ENCODE measurements around the gene VPS54. TPM values are rescaled to one million over a fixed set of nuclear protein-coding genes. Genes with fewer than 3 reads are reported as not detected.

The VPS54 gene
- total RNA-seq, 1 donor from 2014 or later = 17.5 TPM

- Histone ChIP-seq H3K4me3 (ENCODE audit: insufficient read depth, low read depth, low read length) (no peak overlapping the region), H3K4me2 (ENCODE audit: low read length) (no peak overlapping the region), H3K9me3 (ENCODE audit: insufficient read depth, low read depth, low read length) (peaks cover 3% of the 10 kb centered on the region), H2AFZ (ENCODE audit: low read depth, low read length) (no peak overlapping the region), H3K79me2 (ENCODE audit: insufficient read depth, low read length) (peaks cover 32% of the 10 kb centered on the region), H3K4me1 (ENCODE audit: insufficient read depth, low read length) (peaks cover 4% of the 10 kb centered on the region), H3K36me3 (ENCODE audit: insufficient read depth, low read length) (peaks cover 16% of the 10 kb centered on the region), H3K27me3 (ENCODE audit: insufficient read depth, low read length) (no peaks in the 10 kb centered on the region), H3K27ac (ENCODE audit: low read depth, low read length) (no peak overlapping the region), H3K9ac (ENCODE audit: low read length) (no peak overlapping the region), H4K20me1 (ENCODE audit: insufficient read depth, low read length) (peaks cover 24% of the 10 kb centered on the region)
- Mint-ChIP-seq H3K36me3 (ENCODE audit: low read depth, unreplicated experiment) (peaks cover 40% of the 10 kb centered on the region), H3K4me3 (ENCODE audit: unreplicated experiment) (no peak overlapping the region), H3K9me3 (ENCODE audit: unreplicated experiment) (no peaks in the 10 kb centered on the region), H3K4me1 (ENCODE audit: low read depth, unreplicated experiment) (peaks cover 37% of the 10 kb centered on the region), H3K27me3 (ENCODE audit: low read depth, unreplicated experiment) (no peaks in the 10 kb centered on the region), H3K27ac (ENCODE audit: unreplicated experiment) (no peak overlapping the region)
- no peak for TF ChIP-seq CTCF (IDR thresholded peaks at IDR 0.05; ENCODE audit: insufficient read depth, low read depth, low read length)
- no peak for TF ChIP-seq EZH2 (IDR thresholded peaks at IDR 0.05; ENCODE audit: insufficient read depth, low read length)
- no peak for FAIRE-seq
- peak; percentile 37 for DNase-seq (ENCODE audit: low read depth)
Measured at GRCh38 chr2:63875131-63875527, 144.1 kb downstream of the VPS54 start.

GRCh38 chr2:63874204-63875130 lies 144.8 kb downstream of the VPS54 start:
- Histone ChIP-seq H3K27ac (ENCODE audit: low read depth, low read length) (no peak overlapping the region), H3K4me1 (ENCODE audit: insufficient read depth, low read length) (peaks cover 4% of the 10 kb centered on the region), H3K79me2 (ENCODE audit: insufficient read depth, low read length) (peaks cover 33% of the 10 kb centered on the region), H3K4me3 (ENCODE audit: insufficient read depth, low read depth, low read length) (no peak overlapping the region), H3K4me2 (ENCODE audit: low read length) (no peak overlapping the region), H3K9ac (ENCODE audit: low read length) (no peak overlapping the region), H4K20me1 (ENCODE audit: insufficient read depth, low read length) (peaks cover 24% of the 10 kb centered on the region), H3K27me3 (ENCODE audit: insufficient read depth, low read length) (no peaks in the 10 kb centered on the region), H3K9me3 (ENCODE audit: insufficient read depth, low read depth, low read length) (peaks cover 3% of the 10 kb centered on the region), H2AFZ (ENCODE audit: low read depth, low read length) (no peak overlapping the region), H3K36me3 (ENCODE audit: insufficient read depth, low read length) (peaks cover 16% of the 10 kb centered on the region)
- peaks cover 37% of the 10 kb centered on the region for H3K4me1 Mint-ChIP-seq (ENCODE audit: low read depth, unreplicated experiment)
- DNase-seq (ENCODE audit: low read depth) (no peak), FAIRE-seq (no peak)
- H3K27ac Mint-ChIP-seq (ENCODE audit: unreplicated experiment) = no peak overlapping the region
- peaks cover 40% of the 10 kb centered on the region for H3K36me3 Mint-ChIP-seq (ENCODE audit: low read depth, unreplicated experiment)
- no peak overlapping the region for H3K4me3 Mint-ChIP-seq (ENCODE audit: unreplicated experiment)
- no peaks in the 10 kb centered on the region for H3K9me3 Mint-ChIP-seq (ENCODE audit: unreplicated experiment)
- TF ChIP-seq EZH2 (IDR thresholded peaks at IDR 0.05; ENCODE audit: insufficient read depth, low read length) = no peak
- TF ChIP-seq CTCF (IDR thresholded peaks at IDR 0.05; ENCODE audit: insufficient read depth, low read depth, low read length) = no peak
- no peaks in the 10 kb centered on the region for H3K27me3 Mint-ChIP-seq (ENCODE audit: low read depth, unreplicated experiment)

All from astrocyte (in vitro differentiated cells and primary cell).